Measurements from ENCODE around the gene WAC.
"Not testable (repeated sequence)": the region's sequence is repeated elsewhere in the genome, so short reads cannot be mapped to it uniquely, and the experiment has no call there.

The WAC gene

GRCh38 chr10:28619455-28619854 lies 86.5 kb downstream of the WAC start:
- no peak for DNase-seq

DNA sequence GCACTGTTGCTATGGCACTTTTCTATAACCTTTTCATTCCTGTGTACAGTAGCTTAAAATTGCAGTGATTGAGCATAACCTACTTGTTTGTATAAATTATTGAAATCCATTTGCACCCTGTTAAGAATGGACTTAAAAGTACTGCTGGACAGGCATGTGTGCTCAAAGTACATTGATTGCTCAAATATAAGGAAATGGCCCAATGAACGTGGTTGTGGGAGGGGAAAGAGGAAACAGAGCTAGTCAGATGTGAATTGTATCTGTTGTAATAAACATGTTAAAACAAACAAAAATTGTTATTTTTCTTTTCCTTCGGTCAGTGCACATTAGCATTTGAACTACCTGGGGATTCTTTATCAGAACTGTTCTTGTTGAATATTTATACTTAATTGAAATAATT lies 87.3 kb downstream of the WAC start:
- DNase-seq = no peak

DNA sequence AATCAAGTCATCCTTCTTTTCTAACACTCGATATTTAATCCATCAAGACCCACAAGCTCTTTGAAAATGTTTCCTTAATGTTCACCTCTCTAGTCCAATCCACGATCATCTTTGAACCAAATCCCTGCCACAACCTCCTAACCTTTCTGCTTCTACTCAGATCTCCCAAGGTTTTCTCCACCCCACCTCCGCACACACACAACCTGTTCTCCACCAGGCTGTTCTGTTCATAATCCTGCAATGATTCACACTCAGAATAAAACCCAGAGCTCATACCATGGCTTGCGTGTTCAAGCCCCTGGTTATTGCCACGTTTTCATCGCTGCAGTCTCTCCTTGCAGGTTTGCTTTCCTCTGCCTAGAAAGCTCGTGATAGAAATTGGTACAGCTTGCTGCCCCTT lies 90.6 kb downstream of the WAC start:
- DNase-seq = no peak

DNA sequence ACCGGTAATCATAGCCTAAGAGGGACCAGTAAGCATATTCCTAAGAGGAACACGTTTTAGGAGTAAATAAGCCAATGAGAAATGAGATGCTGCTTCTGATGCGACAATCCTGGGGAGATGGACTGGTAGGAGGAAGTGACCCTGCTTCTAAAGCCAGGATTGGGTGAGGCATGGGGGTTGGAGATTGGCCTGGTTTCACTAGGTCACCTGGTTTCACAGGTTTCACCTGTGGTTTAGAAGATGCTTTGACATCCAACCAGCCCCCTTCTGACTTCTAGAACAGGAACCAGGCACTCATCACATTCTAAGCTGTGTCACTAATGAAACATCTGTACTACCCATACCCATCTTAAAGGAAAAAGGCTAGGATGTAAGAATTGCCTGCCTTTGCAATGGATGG lies 91.4 kb downstream of the WAC start:
- DNase-seq = no peak

DNA sequence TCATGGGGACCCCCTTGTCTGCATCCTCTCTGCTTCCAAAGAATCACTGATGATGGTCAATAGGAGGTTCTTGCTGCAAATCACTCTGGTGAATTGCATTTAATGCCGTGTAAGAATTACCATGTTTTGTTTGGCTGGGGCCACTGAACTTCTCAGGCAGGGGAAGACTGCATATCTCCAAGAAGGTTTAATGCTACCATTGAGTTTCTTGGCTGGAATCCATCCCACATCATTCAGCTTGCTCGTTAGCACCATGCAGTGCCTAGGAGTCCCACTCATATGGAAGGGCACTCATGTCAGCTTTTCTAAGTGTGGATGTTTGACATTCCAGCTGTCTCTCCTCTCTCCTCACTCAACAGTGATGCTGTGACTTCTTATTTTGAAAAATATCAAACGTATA lies 94.2 kb downstream of the WAC start:
- DNase-seq = no peak

DNA sequence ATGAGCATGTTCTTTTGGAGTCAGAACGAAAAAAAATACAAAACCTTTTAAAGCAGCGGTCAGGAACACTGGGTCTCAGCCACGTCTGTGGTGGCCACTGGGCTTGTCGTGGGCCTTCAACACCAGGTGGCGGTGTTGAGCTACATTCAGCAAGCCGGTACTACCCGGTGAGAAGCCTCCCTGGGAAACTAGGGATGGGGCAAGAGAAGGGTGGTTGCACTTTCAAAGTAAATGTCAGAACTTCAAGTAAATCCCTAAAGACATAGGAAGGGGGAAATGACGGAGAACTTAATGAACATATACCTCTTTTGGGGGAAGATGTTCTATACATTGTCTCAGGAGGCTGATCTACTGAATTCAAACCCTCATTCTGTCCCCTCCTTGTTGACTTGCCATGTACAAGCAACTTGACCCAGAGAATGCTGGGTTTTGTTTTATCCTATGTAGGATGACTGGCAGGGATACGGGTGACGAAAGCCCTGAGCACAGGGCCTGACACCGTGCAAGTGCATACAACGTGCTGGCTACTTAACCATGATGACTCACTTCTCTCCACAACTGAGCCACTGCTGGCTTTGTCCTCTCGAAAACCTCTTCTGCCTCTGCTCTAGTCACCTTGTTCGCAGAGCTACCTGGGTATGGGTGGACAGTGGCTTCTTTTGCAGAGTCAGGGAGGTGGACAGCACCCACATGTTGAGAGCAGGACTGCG lies 95.4 kb downstream of the WAC start:
- peak; percentile 65 for DNase-seq

DNA sequence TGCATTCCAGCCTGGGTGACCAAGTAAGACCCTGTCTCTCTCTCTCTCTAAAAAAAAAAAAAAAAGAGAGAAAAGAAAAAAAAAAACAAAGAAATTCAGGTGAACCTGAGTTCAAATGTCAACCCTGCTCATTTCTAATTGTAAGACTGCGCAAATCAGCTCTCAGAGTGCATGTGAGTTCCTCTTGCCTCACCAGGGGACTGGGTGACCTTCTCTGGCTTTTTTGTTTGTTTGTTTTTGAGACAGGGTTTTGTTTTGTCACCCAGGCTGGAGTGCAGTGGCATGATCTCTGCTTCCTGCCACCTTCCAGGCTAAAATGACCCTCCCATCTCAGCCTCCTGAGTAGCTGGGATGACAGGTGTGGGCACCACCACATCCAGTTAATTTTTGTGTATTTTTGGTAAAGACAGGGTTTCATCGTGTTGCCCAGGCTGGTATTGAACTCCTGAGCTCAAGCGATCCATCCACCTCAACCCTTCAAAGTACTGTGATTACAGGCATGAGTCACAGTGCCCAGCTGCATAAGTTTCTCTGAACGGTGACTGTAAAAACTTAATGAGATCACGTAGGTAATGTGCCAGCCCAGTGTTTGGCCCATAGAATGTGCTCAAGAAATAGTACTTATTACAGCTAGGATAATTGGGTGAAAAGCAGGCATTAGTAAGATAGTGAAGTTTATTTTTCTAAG lies 99.1 kb downstream of the WAC start:
- DNase-seq = no peak

GRCh38 chr10:28632584-28632945 lies 99.6 kb downstream of the WAC start:
- no peak for DNase-seq

DNA sequence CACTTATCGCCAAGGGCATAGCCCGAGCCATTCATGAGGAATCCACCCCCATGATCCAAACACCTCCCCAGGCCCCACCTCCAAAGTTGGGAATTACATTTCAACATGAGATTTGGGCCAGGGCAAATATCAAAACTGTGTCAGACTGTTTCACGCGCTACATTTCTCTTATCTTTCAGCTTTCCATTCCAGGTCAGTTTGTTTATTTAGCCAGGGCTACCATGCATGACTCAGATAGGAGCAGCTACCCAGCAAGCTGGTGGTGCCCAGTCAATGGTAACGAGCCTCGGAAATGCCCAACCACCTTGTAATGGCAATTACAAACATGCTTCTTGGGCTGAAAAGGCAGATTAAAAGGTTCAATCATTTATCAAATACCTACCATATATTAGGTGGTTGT lies 100.8 kb downstream of the WAC start:
- no peak for DNase-seq

DNA sequence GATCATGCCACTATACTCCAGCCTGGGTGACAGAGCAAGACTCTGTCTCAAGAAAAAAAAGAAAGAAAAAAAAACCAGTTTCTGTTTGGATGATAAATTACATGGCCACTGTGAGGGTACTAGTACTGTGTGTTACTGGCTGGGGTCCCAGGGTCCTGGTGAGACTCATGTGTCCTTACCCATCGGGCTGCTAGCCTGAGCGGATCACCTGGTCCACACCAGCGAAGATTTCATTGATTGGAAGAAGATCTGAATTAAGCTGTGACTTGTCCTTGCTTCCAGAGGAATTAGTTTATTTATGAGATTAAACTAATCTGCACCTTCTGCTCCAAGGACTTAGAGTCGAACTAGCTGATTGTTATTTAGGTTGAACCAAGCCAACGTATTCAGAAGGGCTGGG lies 104.4 kb downstream of the WAC start:
- DNase-seq = no peak

- no peak for DNase-seq
Observed at GRCh38 chr10:28638392-28638791, 105.5 kb downstream of the WAC start.

- DNase-seq = no peak
Observed at GRCh38 chr10:28640551-28640950, 107.6 kb downstream of the WAC start.

GRCh38 chr10:28644647-28645046 lies 111.7 kb downstream of the WAC start:
- no peak for DNase-seq

DNA sequence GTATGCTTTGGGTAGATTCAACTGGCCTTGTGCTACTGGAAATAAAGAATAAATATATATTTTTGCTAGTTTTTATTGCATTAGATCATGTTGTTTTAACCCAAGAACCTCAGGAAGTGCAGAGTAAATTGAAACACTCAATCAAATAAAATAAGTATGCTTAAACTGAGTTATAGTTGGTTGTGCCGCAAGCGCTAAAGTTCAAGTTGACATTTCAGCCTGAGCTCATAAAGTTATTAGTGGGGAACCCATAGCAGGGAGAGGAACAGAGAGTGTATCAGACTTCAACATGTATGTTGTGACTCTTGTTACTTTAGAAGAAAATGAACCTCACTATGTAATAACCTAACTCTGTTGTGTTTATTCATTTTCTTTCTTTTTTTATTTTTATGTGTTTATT lies 119.2 kb downstream of the WAC start:
- DNase-seq = no peak

DNA sequence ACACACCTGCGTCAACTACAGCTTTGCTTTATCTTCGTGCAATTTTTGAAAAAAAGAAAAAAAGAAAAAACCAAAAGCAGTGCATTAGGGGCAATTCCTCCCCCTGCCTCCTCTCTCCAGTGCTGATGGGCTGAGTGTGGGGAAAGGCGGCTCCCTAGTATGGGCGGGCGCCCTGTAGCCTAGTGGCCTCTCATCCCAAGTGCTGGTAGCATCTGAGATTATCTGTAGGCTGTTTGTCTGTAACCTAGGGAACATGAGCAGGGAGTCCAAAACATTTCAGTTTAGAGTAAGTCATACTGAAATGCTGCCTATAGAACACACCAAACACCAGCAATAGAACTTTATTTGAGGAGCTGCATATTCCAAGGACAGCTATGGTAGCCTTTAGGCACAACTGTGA lies 119.8 kb downstream of the WAC start:
- no peak for DNase-seq

DNA sequence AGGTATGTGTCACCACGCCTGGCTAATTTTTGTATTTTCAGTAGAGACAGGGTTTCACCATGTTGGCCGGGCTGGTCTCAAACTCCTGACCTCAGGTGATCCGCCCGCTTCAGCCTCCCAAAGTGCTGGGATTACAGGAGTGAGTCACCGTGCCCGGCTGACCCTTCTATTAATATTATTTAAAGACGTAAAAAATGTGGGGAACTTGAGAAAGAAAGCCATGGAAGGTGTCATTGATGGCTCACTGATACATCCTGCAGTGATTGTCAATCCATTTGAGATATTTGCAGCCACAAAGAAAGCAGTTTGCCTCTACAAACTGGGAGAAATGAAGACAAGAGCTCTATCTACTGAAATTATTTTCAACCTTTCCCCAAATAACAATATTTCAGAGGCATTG lies 125.9 kb downstream of the WAC start:
- not testable (repeated sequence) for DNase-seq

DNA sequence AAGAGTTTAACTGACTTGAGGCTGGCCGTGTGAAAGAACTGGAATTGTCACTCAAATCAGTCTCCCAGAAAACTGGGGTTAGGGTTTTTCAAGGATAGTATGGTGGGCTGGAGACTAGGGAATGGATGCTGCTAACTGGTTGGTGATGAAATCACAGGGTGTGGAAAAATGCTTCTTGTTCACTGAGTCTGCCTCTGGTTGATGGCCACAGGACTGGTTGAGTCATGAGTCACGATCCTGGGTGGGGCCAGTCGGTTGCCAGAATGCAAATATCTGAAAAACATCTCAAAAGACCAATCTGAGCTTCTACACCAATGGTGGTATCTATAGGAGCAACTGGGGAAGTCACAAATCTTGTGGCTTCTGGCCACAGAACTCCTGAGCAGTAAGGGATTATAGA lies 128.1 kb downstream of the WAC start:
- no peak for DNase-seq

DNA sequence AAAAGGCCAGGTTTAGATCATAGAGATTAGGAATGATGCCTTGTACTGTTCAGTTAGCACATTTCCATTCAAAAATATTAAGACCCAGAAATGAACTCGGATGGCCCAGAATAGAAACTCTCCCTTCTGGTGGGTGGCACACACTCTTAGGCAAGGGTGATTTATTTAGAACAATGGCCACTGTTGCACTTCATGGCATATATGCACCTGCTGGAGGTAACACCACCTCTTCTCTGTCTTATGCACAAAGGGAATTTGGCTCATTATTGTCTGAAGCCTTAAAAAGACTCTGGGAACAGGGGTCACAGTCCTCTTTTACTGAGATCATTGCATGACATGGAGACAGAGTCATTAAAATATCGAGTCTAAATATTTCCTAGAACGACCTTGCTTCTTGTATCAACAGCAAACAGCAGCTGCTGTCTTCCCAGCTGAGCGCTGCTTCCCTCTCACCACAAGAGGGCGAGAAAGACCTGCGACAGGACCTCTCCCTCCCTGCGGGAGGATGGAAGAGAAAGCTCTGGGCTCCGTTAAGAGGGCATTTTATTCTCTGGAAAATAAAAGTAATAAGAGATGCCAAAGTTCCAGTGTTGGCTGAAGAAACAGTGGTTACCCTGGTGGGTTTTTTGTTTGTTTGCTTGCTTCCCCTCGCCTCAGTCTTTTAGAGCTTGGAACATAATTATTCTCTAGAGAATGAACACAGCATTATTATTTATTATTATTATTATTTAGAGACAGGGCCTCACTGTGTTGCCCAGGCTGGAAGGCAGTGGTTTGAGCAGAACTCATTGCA lies 130.9 kb downstream of the WAC start:
- DNase-seq = peak; percentile 68

- no peak for DNase-seq
Observed at GRCh38 chr10:28664369-28664740, 131.4 kb downstream of the WAC start.

GRCh38 chr10:28666751-28667467 lies 134.0 kb downstream of the WAC start:
- no peak for DNase-seq

DNA sequence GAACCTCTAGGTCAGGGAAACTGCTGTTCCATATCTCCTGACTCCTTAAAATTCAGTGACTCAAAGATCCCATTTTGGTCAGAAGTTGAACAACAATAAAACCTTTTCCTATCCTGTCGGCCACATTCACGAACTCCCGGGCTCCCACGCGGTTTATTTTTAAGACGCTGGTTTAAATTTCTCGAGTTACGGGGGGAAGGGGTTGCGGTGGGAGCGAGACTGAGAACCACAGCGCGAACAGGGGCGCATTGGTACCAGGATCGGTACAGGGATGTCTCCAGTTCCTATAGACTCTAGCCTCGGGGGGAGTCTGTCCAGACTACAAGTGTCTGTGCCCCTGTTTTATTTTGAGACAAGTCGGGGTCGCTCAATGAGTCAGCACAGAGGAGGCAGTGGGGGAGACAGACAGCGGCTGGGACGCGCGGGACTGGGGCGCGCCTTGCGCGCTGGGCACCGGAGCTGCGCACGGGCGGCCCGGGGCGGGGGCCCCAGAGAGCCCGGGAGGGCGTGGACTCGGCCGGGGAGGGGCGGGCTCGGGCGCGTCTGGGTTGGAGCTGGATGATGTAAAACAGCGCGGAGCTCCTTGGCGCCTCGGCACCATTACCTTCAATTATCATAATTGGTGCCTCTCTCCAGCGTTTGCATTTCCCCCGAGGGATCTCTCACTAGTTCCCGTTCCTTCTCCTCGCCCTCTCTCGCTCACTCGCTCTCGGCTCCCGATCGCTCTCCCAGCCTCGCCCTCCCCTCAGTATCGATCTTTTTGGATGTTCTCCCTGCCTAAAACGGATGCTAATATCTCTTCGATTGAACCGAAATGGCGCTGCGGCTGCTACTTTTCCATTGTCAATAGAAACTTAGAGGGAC lies 135.7 kb downstream of the WAC start:
- DNase-seq = peak; percentile 50
